HG02759 (cell line): ENCODE results near the gene SPATA4.
"Not testable (repeated sequence)": the region's sequence is repeated elsewhere in the genome, so short reads cannot be mapped to it uniquely, and the experiment has no call there.

Experiments
- ATAC-seq: cut with Tn5 transposase; IDR thresholded peaks from one replicate; pipeline ENCODE4 v1.9.1; 2021; ENCODE audit warnings: mild to moderate bottlenecking, moderate library complexity; ENCODE audit not compliant: unreplicated experiment

The SPATA4 gene

GRCh38 chr4:176195184-176195978 is at the start of gene SPATA4:
SPATA4 (minus strand) TSS chr4:176195585; CDS start chr4:176195562, 23 bp downstream.
- peak; percentile 98 for ATAC-seq

DNA sequence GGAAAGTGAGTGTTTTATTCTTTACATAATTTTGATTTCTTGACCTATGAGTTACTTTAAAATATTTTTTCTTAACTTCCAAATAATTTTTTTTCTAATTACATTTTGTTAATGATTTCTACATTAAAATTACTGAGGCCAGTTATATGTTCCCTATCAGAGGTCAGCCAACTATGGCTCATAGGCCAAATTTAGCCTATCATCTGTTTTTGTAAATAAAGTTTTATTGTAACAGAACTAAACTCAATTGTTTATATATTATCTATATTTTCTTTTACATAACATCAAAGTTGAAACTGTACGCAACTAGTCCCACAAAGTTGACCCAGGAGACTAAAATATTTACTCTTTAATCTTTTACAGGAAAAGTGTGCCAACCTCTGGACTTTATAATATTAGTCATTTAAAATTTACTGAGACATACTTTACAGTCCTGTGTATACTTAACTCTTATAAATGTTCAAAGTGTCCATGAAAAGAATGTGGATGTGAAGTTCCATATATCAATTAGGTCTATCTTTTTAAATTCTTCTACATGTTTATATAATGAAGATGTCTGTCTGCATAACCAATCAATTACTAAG is 47.5 kb upstream of the SPATA4 start:
- no peak for ATAC-seq

DNA sequence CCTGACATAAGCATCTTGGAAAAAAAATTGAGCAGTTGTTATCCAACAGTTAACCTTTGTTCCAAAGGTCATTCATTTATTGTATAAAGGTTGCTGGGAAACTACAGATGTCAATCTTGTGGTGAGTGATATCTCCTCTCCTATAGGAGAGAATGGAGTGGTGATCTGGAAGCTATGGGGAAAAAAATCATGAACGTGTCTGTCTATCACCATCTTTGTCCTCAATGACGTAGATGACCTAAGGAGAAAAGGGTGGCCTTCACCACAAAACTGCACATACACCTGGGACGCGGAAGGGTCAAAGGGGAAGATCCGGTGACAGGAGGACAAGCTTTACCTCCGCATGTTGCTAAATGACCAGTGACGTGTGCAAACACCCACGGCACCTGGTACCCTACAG is 46.3 kb upstream of the SPATA4 start:
- no peak for ATAC-seq

DNA sequence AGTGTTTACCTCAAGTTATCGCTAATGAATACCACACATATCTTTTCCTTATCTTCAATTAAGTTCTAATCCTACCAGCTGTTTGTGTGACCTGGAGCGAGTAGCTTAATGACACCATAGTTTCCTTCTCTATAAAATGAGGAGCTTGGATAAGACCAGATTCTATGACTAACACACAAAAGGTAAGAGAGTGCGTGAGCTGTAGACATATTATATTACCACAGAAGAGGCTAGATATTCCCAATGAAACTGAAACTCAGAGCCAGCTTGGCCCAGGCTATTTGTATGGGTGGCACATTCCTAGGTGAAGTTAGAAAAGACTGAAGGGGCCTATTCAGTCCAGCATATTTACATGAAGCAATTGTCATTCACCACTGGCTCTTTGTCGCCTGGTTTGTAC is 43.4 kb upstream of the SPATA4 start:
- ATAC-seq, result no peak

GRCh38 chr4:176238157-176238610 is 42.8 kb upstream of the SPATA4 start:
- ATAC-seq, result no peak

- ATAC-seq, result no peak
Observed at GRCh38 chr4:176236946-176237345, 41.6 kb upstream of the SPATA4 start.

DNA sequence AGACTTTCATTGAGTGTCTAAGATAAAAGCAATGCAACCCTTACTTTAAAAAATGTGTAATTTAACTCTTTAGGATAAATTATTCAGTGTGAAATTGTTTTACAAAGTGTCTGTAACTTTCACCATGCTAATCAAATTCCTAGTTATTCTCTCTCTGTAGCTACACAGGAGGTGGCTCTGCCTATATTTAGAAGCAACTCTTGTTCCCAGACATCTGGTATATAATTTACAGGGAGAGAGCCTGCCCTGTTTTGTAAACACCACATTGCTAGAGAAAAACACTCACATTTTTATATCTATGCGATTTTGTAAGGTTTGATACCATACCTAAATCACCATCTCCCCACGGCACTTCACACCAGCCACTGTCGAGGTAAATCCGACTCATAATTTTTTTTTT is 35.5 kb upstream of the SPATA4 start:
- no peak for ATAC-seq

DNA sequence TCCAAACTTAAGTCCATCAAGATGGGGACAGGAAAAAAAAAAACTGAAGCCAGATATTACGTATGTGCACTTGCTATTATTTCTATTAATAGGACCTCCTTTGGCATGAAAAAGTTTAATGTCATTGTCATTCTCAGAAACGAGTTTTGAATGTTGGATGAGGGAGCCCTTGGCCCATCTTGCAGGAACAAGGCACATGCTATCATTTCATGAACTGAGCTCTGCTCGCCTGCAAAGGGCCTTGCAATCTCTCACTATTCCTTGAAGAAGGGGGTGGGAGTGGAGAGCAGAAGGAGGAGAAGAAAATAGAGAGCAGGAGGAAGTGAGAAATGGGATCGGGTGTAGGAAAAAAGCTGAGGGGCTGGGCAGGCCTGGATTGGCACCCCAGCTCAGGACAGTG is 34.3 kb upstream of the SPATA4 start:
- no peak for ATAC-seq

DNA sequence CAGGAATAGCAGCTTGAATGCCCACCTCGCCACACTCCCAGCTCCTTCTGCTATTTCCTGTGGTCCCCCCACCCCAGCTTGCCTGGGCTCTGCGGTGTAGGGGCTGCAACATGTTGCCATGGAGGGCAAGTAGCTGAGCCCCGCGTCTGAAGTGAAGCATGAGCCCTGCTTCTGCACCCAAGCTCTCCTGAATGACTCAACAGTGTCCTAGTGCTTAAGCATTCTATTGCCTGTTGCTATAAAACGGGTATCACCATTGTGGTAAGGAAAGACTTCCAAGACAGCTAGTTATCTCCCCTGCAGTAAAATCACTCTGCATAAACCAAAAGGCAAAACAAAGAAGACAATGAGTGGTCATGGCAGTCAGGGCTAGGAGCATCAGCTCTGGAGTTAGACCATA is 31.4 kb upstream of the SPATA4 start:
- no peak for ATAC-seq

DNA sequence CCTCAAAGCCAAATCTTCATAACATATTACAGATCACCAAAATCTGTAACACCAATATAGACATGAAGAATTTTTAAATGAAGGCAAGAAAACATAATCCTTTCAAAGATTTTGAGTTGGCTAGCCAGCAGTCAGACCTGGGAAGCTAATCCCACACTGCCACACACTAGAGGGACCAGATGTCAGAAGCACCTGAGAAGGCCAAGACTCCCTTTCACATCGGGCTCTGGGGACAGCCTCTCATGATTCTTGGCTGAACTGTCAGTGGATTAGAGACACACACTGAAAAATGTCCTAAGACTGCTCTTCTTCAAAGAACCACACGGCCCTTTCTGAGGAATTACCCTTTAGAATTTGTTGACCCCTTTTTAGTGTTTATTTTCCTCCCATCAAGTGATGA is 28.2 kb upstream of the SPATA4 start:
- no peak for ATAC-seq

GRCh38 chr4:176222149-176222548 is 26.8 kb upstream of the SPATA4 start:
- no peak for ATAC-seq

DNA sequence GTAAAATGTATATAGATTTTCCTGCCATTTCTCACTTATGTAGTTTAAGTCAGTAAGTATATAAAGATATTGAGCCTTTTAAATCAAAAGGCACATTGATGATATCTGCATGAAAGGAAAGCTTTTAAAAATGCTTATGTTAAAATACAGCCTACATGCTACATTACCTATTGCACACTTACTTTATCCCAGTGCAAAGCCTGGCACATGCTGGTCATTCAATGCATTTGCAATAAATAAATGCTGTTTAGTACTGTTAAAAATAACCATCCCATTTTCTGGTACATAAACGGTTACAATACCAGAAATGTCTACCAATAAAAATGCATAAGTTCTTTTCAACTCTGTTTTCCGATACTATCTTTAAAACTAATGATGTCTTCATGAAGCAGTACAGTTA is 22.1 kb upstream of the SPATA4 start:
- no peak for ATAC-seq

DNA sequence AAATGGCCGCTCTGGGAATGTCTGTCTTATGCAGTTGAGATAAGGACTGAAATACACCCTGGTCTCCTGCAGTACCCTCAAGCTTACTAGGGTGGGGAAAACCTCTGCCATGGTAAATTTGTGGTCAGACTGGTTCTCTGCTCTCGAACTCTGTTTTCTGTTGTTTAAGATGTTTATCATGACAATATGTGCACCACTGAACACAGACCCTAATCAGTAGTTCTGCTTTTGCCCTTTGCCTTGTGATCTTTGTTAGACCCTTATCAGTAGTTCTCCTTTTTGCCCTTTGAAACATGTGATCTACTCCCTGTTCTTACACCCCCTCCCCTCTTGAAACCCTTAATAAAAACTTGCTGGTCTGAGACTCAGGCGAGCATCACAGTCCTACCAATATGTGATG is 17.0 kb upstream of the SPATA4 start:
- ATAC-seq, result not testable (repeated sequence)

DNA sequence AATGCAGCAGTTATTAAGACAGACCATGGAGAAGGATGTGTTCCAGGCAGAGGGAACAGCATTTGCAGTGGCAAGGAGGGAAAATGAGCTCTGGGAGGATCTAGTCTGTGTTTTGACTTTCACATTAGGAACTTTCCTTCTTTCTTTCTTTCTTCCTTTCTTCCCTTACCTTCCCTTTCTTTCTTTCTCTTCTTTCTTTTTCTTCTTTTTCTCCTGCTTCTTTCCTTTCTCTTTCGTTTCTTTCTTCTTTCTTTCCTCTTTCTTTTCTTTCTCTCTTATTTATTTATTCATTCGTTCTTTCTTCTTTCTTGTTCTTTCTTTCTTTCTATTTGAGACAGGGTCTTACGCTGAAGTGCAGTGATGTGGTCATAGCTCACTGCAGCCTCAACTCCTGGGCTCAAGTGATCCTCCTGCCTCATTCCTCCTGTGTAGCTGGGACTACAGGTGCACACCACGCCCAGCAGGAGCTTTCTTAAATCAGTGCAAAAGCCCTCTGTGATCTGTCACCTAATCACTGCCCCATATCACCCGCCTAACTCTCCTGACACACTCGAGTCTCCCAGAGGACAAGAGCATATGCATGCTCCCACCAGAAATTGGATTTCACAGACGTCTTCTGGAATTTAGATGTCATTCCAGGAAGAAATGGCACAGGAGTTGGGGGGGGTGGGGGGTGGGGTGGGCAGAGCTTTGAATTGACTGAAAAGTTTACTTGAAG is 15.4 kb upstream of the SPATA4 start:
- ATAC-seq, result no peak

DNA sequence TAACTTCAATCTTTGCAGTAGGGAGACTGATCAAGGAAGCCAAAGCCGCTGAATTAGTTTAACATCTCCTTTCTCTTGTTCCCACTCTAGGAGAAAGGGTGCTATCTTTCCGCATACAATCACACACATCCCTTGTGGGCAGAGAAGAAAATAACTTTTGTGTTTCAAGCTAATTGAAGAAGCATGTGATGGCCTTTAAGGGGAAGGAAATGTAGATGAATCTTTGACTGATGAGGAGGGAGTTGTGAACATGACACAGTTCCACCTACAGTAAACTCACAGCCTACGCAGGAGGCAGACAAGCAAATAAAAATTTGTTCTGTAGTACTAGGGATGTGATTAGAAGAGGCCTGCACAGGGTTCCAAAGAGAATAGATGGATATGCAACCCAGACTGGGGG is 14.7 kb upstream of the SPATA4 start:
- no peak for ATAC-seq

GRCh38 chr4:176209535-176209934 is 14.2 kb upstream of the SPATA4 start:
- no peak for ATAC-seq

GRCh38 chr4:176207839-176208238 is 12.5 kb upstream of the SPATA4 start:
- ATAC-seq, result no peak

GRCh38 chr4:176205299-176205698 is 9.9 kb upstream of the SPATA4 start:
- ATAC-seq, result no peak

DNA sequence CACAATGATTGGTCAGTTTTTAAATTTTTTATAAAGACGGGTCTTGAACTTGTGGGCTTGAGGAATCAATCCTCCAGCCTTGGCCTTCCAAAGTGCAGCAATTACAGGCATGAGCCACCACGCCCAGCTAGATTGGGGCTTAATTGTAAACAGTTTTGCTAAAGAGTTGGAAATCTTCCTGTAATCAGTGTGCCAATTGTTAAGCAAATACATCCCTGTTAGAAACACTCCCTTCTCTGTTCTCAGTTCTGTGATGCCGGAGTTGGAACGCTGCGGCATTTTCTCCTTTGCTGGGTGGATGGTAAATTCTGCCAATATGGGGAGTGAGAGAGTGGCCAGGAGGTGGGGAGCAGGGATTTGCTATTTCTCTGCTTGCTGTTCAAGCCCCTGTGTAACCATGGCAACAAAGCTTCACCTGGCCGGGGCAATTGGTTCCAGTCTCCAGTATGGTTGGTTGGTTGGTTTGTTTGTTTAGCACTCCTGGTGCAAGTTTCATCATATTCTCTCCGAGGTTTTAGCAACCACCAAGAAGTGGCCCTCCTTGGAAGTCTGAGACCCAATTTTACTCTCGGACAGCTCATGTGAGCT is 3.0 kb upstream of the SPATA4 start:
- no peak for ATAC-seq

DNA sequence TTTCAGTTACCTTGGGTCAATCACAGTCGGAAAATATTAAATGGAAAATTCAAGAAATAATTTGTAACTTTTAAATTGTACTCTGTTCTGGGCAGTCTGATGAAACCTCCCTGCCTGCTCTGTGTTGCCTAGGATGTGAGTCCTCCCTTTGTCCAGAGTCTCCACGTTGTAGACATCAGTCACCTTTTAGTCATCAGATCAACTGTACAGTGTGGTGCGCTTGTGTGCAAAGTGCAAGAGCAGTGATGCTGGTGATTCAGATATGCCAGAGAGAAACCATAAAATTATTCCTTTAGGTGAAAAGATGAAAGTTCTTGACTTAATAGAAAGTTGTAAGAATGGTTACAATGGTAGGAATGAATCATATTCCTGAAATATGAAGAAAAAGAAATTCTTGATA is 1.4 kb downstream of the SPATA4 start:
- ATAC-seq, result no peak

DNA sequence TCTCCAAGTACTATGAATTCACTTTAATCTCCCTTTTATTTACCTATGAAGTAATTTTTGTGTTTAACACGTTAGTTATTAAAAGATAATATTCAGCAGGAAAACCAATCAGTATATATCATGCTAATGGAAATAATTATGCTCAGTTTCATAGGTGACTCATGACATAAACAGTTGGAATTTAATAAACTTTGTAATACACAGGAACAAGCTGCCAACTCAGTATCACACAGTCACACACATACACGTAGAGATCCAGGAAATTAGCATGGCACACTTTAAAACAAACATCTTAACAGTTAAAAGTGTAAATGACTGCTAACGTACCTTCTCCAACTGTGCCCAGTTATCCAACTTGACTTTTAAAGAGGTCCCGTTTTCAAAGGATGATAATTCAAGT is 2.3 kb downstream of the SPATA4 start:
- no peak for ATAC-seq

GRCh38 chr4:176191974-176192373 is 3.4 kb downstream of the SPATA4 start:
- ATAC-seq, result no peak
